Measurements from ENCODE around the gene CHSY3. TPM values are rescaled to one million over a fixed set of nuclear protein-coding genes. Genes with fewer than 3 reads are reported as not detected.

Gene CHSY3
- polyA plus RNA-seq, 1 donor from 2014 or later, result 0.40 TPM

DNA sequence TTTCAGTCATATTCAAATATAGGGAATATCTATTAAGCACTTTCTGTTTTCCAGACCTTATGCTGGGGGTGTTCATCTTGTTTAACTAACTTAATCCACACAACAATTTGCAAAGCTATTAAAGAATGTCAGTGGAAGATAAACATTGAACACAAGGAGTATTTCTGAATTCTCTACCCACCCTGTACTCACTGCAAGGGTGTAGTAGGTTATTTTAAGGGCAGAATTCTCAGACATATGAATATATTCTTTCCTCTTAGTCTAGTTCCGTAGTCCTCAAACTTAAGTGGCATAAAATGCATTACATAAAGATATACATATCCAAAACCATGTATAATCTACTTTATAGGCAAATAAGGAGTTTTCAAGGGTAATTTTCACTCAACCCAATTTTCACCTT, 19.9 kb upstream of the CHSY3 start:
- Histone ChIP-seq H3K27me3 (ENCODE audit: insufficient read depth, low read depth, low read length) (no peaks in the 10 kb centered on the region), H2AFZ (ENCODE audit: low read depth, low read length) (no peak overlapping the region)
- TF ChIP-seq EP300 (conservative IDR thresholded peaks at IDR 0.05; ENCODE audit: poor library complexity, severe bottlenecking) (no peak), TAF1 (IDR thresholded peaks at IDR 0.05; ENCODE audit: low read depth) (no peak), EZH2 (IDR thresholded peaks at IDR 0.05; ENCODE audit: borderline replicate concordance, insufficient read depth, low read length, poor library complexity, severe bottlenecking) (no peak), CTCF (IDR thresholded peaks at IDR 0.05; ENCODE audit: poor library complexity, severe bottlenecking) (no peak), MXI1 (conservative IDR thresholded peaks at IDR 0.05; ENCODE audit: poor library complexity, severe bottlenecking) (no peak), RAD21 (conservative IDR thresholded peaks at IDR 0.05) (no peak), SMC3 (conservative IDR thresholded peaks at IDR 0.05; ENCODE audit: poor library complexity) (no peak), POLR2AphosphoS5 (IDR thresholded peaks at IDR 0.05) (no peak)
- TF ChIP-seq, protein P1, sequence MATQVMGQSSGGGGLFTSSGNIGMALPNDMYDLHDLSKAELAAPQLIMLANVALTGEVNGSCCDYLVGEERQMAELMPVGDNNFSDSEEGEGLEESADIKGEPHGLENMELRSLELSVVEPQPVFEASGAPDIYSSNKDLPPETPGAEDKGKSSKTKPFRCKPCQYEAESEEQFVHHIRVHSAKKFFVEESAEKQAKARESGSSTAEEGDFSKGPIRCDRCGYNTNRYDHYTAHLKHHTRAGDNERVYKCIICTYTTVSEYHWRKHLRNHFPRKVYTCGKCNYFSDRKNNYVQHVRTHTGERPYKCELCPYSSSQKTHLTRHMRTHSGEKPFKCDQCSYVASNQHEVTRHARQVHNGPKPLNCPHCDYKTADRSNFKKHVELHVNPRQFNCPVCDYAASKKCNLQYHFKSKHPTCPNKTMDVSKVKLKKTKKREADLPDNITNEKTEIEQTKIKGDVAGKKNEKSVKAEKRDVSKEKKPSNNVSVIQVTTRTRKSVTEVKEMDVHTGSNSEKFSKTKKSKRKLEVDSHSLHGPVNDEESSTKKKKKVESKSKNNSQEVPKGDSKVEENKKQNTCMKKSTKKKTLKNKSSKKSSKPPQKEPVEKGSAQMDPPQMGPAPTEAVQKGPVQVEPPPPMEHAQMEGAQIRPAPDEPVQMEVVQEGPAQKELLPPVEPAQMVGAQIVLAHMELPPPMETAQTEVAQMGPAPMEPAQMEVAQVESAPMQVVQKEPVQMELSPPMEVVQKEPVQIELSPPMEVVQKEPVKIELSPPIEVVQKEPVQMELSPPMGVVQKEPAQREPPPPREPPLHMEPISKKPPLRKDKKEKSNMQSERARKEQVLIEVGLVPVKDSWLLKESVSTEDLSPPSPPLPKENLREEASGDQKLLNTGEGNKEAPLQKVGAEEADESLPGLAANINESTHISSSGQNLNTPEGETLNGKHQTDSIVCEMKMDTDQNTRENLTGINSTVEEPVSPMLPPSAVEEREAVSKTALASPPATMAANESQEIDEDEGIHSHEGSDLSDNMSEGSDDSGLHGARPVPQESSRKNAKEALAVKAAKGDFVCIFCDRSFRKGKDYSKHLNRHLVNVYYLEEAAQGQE (IDR thresholded peaks at IDR 0.05; ENCODE audit: borderline replicate concordance), result no peak

GRCh38 chr5:129899454-129899853, 4.8 kb upstream of the CHSY3 start:
- H3K27ac ChIP-seq (ENCODE audit: low read length), result no peak overlapping the region
- no peaks in the 10 kb centered on the region for H3K9me2 ChIP-seq (ENCODE audit: insufficient read depth, low read length)
- no peaks in the 10 kb centered on the region for H4K20me1 ChIP-seq (ENCODE audit: insufficient read depth)
- H3K4me3 ChIP-seq (ENCODE audit: low read length), result no peak overlapping the region
- no peaks in the 10 kb centered on the region for H3F3A ChIP-seq (ENCODE audit: insufficient read depth, low read length, poor library complexity, severe bottlenecking)
- H3K79me2 ChIP-seq (replicated peaks; ENCODE audit: insufficient read depth, low read length), result no peaks in the 10 kb centered on the region
- TF ChIP-seq, protein P1 (IDR thresholded peaks at IDR 0.05; ENCODE audit: borderline replicate concordance), result no peak
- peak; percentile 72 for TF ChIP-seq CTCF (IDR thresholded peaks at IDR 0.05; ENCODE audit: poor library complexity, severe bottlenecking)
- peak; percentile 82 for TF ChIP-seq RAD21 (conservative IDR thresholded peaks at IDR 0.05)
- TF ChIP-seq TAF1 (IDR thresholded peaks at IDR 0.05; ENCODE audit: low read depth), result no peak
- peak; percentile 80 for TF ChIP-seq SMC3 (conservative IDR thresholded peaks at IDR 0.05; ENCODE audit: poor library complexity)
- TF ChIP-seq POLR2AphosphoS5 (IDR thresholded peaks at IDR 0.05), result no peak
- TF ChIP-seq EP300 (conservative IDR thresholded peaks at IDR 0.05; ENCODE audit: poor library complexity, severe bottlenecking), result no peak
- no peak for TF ChIP-seq MXI1 (conservative IDR thresholded peaks at IDR 0.05; ENCODE audit: poor library complexity, severe bottlenecking)
- TF ChIP-seq EZH2 (IDR thresholded peaks at IDR 0.05; ENCODE audit: borderline replicate concordance, insufficient read depth, low read length, poor library complexity, severe bottlenecking), result no peak
- H3K4me2 ChIP-seq (ENCODE audit: low read length), result no peak overlapping the region
- no peaks in the 10 kb centered on the region for H3K36me3 ChIP-seq (ENCODE audit: insufficient read depth, low read length)
- H2AFZ ChIP-seq (ENCODE audit: low read depth, low read length), result no peak overlapping the region
- H3K9me3 ChIP-seq (ENCODE audit: low read length), result no peaks in the 10 kb centered on the region
- H3K27me3 ChIP-seq (ENCODE audit: insufficient read depth, low read depth, low read length), result peaks cover 8% of the 10 kb centered on the region
- no peak overlapping the region for H3K9ac ChIP-seq (ENCODE audit: low read length)

More for the DNA sequence above, 19.9 kb upstream of the CHSY3 start:
- no peaks in the 10 kb centered on the region for H3K36me3 ChIP-seq (ENCODE audit: insufficient read depth, low read length)
- H3K9me2 ChIP-seq (ENCODE audit: insufficient read depth, low read length), result no peaks in the 10 kb centered on the region
- H3F3A ChIP-seq (ENCODE audit: insufficient read depth, low read length, poor library complexity, severe bottlenecking), result no peaks in the 10 kb centered on the region
- no peak overlapping the region for H3K27ac ChIP-seq (ENCODE audit: low read length)
- no peaks in the 10 kb centered on the region for H4K20me1 ChIP-seq (ENCODE audit: insufficient read depth)
- no peaks in the 10 kb centered on the region for H3K9me3 ChIP-seq (ENCODE audit: low read length)
- H3K4me3 ChIP-seq (ENCODE audit: low read length), result no peak overlapping the region
- no peak overlapping the region for H3K9ac ChIP-seq (ENCODE audit: low read length)
- H3K4me2 ChIP-seq (ENCODE audit: low read length), result no peak overlapping the region
- no peaks in the 10 kb centered on the region for H3K79me2 ChIP-seq (replicated peaks; ENCODE audit: insufficient read depth, low read length)

Data from neural cell (in vitro differentiated cells).